CD4-positive, alpha-beta T cell treated with Interleukin-6 for 4 hours (primary cell): ENCODE results near the gene PLEKHN1.
"Not testable (repeated sequence)": the region's sequence is repeated elsewhere in the genome, so short reads cannot be mapped to it uniquely, and the experiment has no call there.

Experiments
- DNase-seq: peaks from one replicate; pipeline ENCODE4 v3.0.0-alpha.2; 2020; ENCODE audit warnings: mixed read lengths

Gene PLEKHN1

DNA sequence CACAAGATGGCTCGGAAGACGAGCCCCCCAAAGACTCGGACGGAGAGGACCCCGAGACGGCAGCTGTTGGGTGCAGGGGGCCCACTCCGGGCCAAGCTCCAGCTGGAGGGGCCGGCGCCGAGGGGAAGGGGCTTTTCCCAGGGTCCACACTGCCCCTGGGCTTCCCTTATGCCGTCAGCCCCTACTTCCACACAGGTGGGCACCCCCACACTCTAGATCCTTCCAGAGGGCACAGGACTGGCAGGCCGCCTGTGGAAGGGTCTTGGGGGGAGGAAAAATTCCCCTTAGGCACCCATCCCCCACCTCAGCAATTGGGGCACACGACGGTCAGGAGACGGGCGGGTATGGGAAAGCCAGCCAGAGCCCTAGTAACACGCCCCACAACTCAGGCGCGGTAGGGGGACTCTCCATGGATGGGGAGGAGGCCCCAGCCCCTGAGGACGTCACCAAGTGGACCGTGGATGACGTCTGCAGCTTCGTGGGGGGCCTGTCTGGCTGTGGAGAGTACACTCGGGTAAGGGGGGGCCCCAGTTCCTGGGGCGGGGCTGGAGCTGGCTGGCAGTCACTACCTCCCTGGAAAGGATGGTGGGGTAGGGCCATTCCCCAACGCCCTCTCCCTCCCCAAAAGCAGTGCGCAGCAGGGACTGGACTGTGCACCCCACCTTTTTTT, 23.3 kb upstream of the PLEKHN1 start:
- DNase-seq, result no peak

GRCh38 chr1:943545-944340, 22.5 kb upstream of the PLEKHN1 start:
- no peak for DNase-seq

GRCh38 chr1:944341-945325, 21.6 kb upstream of the PLEKHN1 start:
- no peak for DNase-seq

DNA sequence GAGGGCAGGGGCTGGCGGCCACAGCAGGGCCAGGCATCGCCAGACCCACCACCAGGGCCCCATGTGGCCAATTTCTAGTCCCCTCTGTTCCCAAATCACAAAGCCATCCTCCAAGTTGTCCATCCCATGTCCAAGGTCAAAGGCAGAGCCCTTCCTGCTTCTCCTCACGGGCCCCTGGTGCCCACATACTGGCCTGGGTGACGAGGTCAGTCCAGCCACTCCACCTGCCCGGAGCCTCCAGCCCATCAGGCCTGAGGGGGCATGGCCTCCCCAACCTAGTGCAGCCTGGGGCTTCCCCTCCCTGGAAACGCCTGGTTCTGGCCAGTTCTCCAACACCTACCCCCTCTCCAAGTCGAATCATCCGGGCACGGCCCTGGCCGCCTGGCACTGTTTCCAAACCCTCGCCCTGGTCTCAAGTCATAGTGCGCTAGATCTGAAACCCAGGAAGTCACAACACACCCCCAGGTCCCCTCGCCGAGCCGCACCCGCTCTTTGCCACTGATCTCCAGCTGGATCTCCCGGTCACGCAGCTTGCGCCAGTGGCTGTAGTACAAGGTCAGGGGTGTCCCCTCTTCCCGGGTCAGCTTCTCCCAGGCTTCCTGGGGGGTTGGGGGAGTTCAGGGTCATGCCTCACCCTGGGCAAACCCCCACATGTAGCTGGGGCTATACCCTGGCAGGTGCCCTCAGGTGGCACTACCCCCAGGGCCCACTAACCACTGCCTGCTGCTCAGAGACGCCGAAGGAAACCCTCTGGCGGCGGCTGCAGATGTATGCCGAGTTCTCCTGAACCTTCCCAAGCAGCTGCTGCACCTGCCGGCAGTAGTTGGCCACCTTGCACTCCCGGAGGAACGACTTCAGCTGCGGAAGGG, 20.4 kb upstream of the PLEKHN1 start:
- DNase-seq, result no peak

DNA sequence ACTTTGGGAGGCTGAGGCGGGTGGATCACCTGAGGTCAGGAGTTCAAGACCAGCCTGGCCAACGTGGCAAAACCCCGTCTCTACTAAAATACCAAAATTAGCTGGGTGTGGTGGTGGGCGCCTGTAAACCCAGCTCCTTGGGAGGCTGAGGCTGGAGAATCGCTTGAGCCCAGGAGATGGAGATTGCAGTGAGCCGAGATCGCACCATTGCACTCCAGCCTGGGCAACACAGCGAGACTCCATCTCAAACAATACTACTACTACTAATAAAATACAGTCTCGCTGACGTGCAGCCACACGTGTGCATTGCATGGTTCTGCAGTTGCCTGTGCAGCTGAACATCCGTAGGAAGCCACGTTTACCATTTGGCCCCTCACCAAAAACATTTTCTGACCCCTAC, 19.5 kb upstream of the PLEKHN1 start:
- not testable (repeated sequence) for DNase-seq

DNA sequence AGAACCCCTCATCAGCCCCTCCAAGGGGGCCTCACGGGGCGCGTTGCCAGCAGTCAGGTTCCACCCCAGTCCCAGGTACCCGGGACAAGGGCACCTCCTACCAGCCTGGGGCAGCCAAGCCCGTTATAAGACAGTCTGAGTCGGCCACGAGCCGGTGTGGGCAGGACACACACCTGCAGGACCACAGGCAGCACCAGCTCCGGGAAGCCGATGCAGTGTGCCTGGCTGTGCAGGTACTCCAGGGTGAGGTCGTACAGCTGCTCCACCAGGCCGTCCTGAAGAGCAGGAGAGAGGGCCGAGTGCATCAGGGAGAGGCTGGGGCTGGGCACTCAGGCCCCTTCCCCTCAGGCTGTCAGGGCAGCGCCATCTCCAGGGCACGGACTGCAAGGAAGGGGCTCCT, 18.3 kb upstream of the PLEKHN1 start:
- DNase-seq, result no peak

GRCh38 chr1:950268-950667, 16.0 kb upstream of the PLEKHN1 start:
- no peak for DNase-seq

- DNase-seq, result no peak
Observed at GRCh38 chr1:950881-951280, 15.4 kb upstream of the PLEKHN1 start.

GRCh38 chr1:951364-951763, 14.9 kb upstream of the PLEKHN1 start:
- no peak for DNase-seq

- DNase-seq, result no peak
Observed at GRCh38 chr1:952201-952600, 14.1 kb upstream of the PLEKHN1 start.

GRCh38 chr1:952603-953002, 13.7 kb upstream of the PLEKHN1 start:
- no peak for DNase-seq

DNA sequence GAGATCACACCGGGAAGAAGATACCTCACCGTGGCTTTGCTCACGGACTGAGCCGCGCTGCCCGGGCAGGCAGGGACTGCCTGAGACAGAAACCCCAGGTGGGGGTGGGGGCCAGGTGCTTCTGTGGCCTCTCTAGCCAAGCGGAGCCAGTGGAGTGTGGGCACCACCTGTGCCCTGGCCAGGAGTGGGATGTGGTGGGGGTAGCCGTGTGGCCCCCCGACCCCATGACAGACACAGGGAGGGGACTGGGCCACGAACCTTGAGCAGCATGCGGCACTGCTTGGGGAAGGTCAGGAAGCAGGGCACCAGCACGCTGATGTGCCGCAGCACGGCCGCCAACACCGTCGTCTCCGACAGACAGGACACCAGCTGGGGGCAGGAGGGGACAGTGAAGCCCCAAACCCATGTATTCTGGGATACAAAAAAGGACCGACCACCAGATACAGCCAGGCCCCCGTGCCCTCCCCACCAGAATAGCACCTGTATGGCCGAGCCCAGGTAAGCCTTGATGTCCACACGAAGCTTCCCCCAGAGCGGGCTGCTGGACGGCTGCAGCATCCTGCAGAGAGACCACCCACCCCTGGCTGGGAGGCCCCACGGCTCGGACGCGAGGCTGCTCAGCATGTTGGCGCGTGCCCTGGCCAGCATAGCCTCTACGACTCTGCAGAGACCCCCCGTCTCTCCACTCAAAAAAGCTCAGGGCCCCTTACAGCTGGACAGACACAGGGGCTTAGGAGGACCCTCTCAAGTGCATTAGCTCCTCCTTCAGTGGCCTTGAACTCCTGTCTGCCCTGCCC, 12.6 kb upstream of the PLEKHN1 start:
- no peak for DNase-seq

GRCh38 chr1:954927-955326, 11.4 kb upstream of the PLEKHN1 start:
- DNase-seq, result no peak

GRCh38 chr1:955474-955873, 10.8 kb upstream of the PLEKHN1 start:
- DNase-seq, result no peak

- no peak for DNase-seq
Observed at GRCh38 chr1:956636-957035, 9.6 kb upstream of the PLEKHN1 start.

GRCh38 chr1:958823-959730, 7.2 kb upstream of the PLEKHN1 start, which contains the start of gene NOC2L:
NOC2L (minus strand) TSS chr1:959256; CDS start chr1:959240, 16 bp downstream.
- peak; percentile 96 for DNase-seq

- DNase-seq, result peak; percentile 21
Observed at GRCh38 chr1:959731-960362, 6.4 kb upstream of the PLEKHN1 start.

GRCh38 chr1:960363-961131, 5.7 kb upstream of the PLEKHN1 start, which contains the start of gene KLHL17:
KLHL17 (plus strand) TSS chr1:960584; CDS start chr1:960694, 110 bp downstream.
- peak; percentile 83 for DNase-seq
